ENCODE data around the gene SIK1. TPM values are rescaled to one million over a fixed set of nuclear protein-coding genes. Genes with fewer than 3 reads are reported as not detected.
A peak's percentile ranks its signal among the peaks of the same experiment; 100 is the strongest.
"Not testable (repeated sequence)": the region's sequence is repeated elsewhere in the genome, so short reads cannot be mapped to it uniquely, and the experiment has no call there.

SIK1 gene
- total RNA-seq (10 to 100 TPM; 10.8 to 31.2 (median 21.9) TPM), polyA plus RNA-seq (10 to 100 TPM in 1 of 3 donors, 1 to 10 TPM in 2; 1.7 to 85.1 (median 3.8) TPM)
- long read RNA-seq, donor 1, result 0 reads
- long read RNA-seq, donor 2, full-length matches to known transcripts, result 3 of 6 reads
- long read RNA-seq, donor 2, partial matches to known transcripts, result 1 of 6 reads
- long read RNA-seq, donor 2, other reads (novel, unspliced or antisense), result 2 of 6 reads

GRCh38 chr21:43426404-43427241 lies at the start of gene SIK1:
Gene SIK1 (minus strand): TSS chr21:43427131. CDS start chr21:43426178, 953 bp downstream.
- H3K4me3 ChIP-seq; H3K27me3 ChIP-seq (ENCODE audit: insufficient read depth in 3 of 3, low read length in 2 of 3); DNase-seq; H3K4me1 ChIP-seq; intact Hi-C loops (cut with DNase I); ATAC-seq; H3K27ac ChIP-seq; H3K9me3 ChIP-seq; H3K36me3 ChIP-seq (ENCODE audit: insufficient read depth in 1 of 2, low read depth in 1 of 2): not testable (repeated sequence)
- WGBS, 3 donors, result 2% methylated on average over 17 of the region's 120 CpGs; no CpG with 5 or more reads in 2 of the 3 donors

GRCh38 chr21:43471597-43472242 lies 44.8 kb upstream of the SIK1 start:
- DNase-seq; intact Hi-C loops (cut with DNase I); H3K4me3 ChIP-seq; H3K36me3 ChIP-seq (ENCODE audit: insufficient read depth in 1 of 2, low read depth in 1 of 2); H3K9me3 ChIP-seq; H3K27me3 ChIP-seq (ENCODE audit: insufficient read depth in 3 of 3, low read length in 2 of 3); H3K27ac ChIP-seq; H3K4me1 ChIP-seq: not testable (repeated sequence)
- WGBS, 3 donors, result no CpG with 5 or more reads among the region's 16 CpGs
- peak in 1 of 4 donors; percentile 70 for ATAC-seq

- H3K27ac ChIP-seq; H3K36me3 ChIP-seq (ENCODE audit: insufficient read depth in 1 of 2, low read depth in 1 of 2); H3K4me1 ChIP-seq; H3K9me3 ChIP-seq; intact Hi-C loops (cut with DNase I); DNase-seq; H3K27me3 ChIP-seq (ENCODE audit: insufficient read depth in 3 of 3, low read length in 2 of 3); H3K4me3 ChIP-seq: not testable (repeated sequence)
- no CpG with 5 or more reads among the region's 31 CpGs for WGBS, 3 donors
- ATAC-seq, result peak; percentile 64 to 94 (median 79)
Observed at GRCh38 chr21:43469719-43470458, 43.0 kb upstream of the SIK1 start.

GRCh38 chr21:43467785-43468184 lies 40.9 kb upstream of the SIK1 start:
- ATAC-seq, result no peak
- no peaks in the 10 kb centered on the region for H3K4me1 ChIP-seq
- peak in 1 of 2 donors; percentile 22 for DNase-seq
- intact Hi-C loops (cut with DNase I), result no loop called here
- H3K9me3 ChIP-seq, result no peaks in the 10 kb centered on the region
- H3K36me3 ChIP-seq (ENCODE audit: insufficient read depth in 1 of 2, low read depth in 1 of 2), result no peaks in the 10 kb centered on the region
- H3K27ac ChIP-seq, result no peak overlapping the region
- H3K4me3 ChIP-seq, result no peak overlapping the region
- no peaks in the 10 kb centered on the region for H3K27me3 ChIP-seq (ENCODE audit: insufficient read depth in 3 of 3, low read length in 2 of 3)
- 76 to 100% (median 82%) methylated on average over 1 of the region's 1 CpG for WGBS, 3 donors
- no peak for TF ChIP-seq CTCF (IDR thresholded peaks at IDR 0.05)

DNA sequence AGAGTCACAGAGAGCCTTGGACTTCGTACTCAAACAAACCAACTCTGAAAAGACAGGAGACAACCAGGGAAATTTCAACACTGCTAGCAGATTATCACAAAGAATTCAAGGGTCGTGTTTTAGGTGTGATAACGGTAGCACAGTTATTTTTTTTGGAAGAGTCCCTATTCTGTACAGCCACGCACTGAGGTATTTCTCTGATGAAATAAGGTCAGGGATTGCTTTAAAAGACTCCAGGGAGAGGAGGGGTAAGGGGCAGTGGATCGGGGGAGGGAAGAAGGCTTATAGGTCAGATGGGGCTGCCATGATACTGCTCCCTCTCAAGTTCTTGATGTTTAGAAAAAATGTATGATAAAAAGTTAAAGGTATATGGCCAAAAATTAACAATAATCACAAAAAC lies 38.2 kb upstream of the SIK1 start:
- DNase-seq; H3K4me3 ChIP-seq; intact Hi-C loops (cut with DNase I); H3K27ac ChIP-seq; H3K9me3 ChIP-seq; H3K36me3 ChIP-seq (ENCODE audit: insufficient read depth in 1 of 2, low read depth in 1 of 2); ATAC-seq; H3K27me3 ChIP-seq (ENCODE audit: insufficient read depth in 3 of 3, low read length in 2 of 3); H3K4me1 ChIP-seq: not testable (repeated sequence)
- WGBS, 3 donors, result no CpG with 5 or more reads among the region's 5 CpGs

GRCh38 chr21:43463498-43464261 lies 36.7 kb upstream of the SIK1 start:
- H3K4me1 ChIP-seq; H3K9me3 ChIP-seq; H3K27me3 ChIP-seq (ENCODE audit: insufficient read depth in 3 of 3, low read length in 2 of 3); H3K27ac ChIP-seq; intact Hi-C loops (cut with DNase I); H3K4me3 ChIP-seq; H3K36me3 ChIP-seq (ENCODE audit: insufficient read depth in 1 of 2, low read depth in 1 of 2): not testable (repeated sequence)
- peak; percentile 70 to 91 (median 88) for ATAC-seq
- DNase-seq, result peak in 1 of 2 donors; percentile 0
- WGBS, 3 donors, result 20 to 65% (median 30%) methylated on average over 1 to 3 of the region's 20 CpGs

DNA sequence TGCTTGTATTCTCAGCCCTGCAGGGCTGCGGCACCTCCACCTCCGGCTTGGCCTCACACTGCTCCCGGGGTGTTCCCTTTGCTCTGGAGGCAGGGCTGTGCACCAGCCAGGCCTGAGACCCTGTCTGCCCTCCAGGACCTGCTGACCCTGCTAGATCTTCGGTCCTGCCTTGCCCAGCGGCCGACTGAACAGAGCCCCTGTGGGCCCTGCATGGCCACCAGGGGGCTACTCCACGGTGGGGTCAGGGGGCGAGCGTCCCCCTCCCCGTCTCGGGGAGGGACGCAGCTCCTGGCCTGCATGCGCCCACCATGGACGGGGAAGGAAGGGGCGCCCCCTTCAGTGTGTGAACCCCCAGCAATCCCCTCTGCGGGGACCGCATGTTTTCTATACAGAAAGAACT lies 36.0 kb upstream of the SIK1 start:
- H3K27ac ChIP-seq, result not testable (repeated sequence)

DNA sequence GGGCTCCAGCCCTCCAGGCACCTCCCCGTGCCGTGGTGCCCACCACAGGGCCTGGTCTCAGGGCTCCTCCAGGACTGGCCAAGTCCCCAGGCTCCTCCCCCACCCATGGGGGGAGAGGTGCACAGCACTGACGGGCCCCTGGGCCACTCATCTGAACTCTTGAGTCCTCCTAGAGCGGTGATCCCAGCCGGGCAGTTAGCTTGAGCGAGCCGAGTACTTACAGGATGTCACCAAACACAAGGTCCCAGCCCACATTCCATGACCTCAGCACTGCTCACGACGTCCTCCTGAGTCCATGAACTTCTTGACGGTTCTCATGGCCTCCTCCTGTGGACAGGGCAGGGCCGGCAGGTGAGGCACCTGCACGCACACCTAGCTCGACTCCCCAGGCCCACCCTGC lies 33.5 kb upstream of the SIK1 start:
- intact Hi-C loops (cut with DNase I); H3K9me3 ChIP-seq; H3K27me3 ChIP-seq (ENCODE audit: insufficient read depth in 3 of 3, low read length in 2 of 3); H3K4me1 ChIP-seq; DNase-seq; H3K27ac ChIP-seq; H3K36me3 ChIP-seq (ENCODE audit: insufficient read depth in 1 of 2, low read depth in 1 of 2); H3K4me3 ChIP-seq; ATAC-seq: not testable (repeated sequence)
- WGBS, 3 donors, result no CpG with 5 or more reads among the region's 13 CpGs

More for the DNA sequence above, 36.0 kb upstream of the SIK1 start:
- H3K4me3 ChIP-seq; H3K4me1 ChIP-seq; DNase-seq; intact Hi-C loops (cut with DNase I); H3K9me3 ChIP-seq; H3K36me3 ChIP-seq (ENCODE audit: insufficient read depth in 1 of 2, low read depth in 1 of 2); H3K27me3 ChIP-seq (ENCODE audit: insufficient read depth in 3 of 3, low read length in 2 of 3): not testable (repeated sequence)
- no CpG with 5 or more reads among the region's 17 CpGs for WGBS, 3 donors
- ATAC-seq, result peak; percentile 43 to 74 (median 62)

DNA sequence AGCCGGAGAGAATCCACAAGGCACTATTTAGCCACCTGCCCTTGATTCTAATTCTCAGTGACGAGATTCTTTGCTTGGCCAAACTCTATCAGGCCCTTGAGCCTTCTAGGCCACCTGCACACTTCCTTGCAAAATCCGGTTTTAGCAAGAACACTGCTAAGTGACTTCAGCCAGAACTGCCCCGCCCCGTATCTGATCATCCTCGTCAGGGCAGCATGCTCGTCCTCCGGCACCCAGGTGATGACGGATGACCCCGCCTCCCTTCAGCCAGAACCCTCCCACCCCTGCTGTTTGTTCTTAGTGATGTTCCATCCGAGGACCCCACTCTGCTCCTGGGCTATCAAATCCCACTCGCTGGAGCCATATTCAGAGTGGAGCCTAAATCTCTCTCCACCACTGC lies 32.1 kb upstream of the SIK1 start:
- DNase-seq; H3K4me1 ChIP-seq; H3K4me3 ChIP-seq; H3K27ac ChIP-seq; H3K9me3 ChIP-seq; intact Hi-C loops (cut with DNase I); H3K27me3 ChIP-seq (ENCODE audit: insufficient read depth in 3 of 3, low read length in 2 of 3); ATAC-seq; H3K36me3 ChIP-seq (ENCODE audit: insufficient read depth in 1 of 2, low read depth in 1 of 2): not testable (repeated sequence)
- WGBS, 3 donors, result 93 to 96% methylated on average over 3 to 6 of the region's 12 CpGs; no CpG with 5 or more reads in 1 of the 3 donors
